ENCODE data around the gene OR51E1.

OR51E1 gene

GRCh38 chr11:4637662-4638047 lies 6.1 kb upstream of the OR51E1 start:
- H3K4me3 ChIP-seq (replicated peaks in 1 of 2; ENCODE audit: low read depth in 2 of 2, low read length in 2 of 2): no peak overlapping the region
- no peak for TF ChIP-seq CTCF (IDR thresholded peaks at IDR 0.05; ENCODE audit: low read depth, low read length)
- no peak for DNase-seq (ENCODE audit: low read depth in 2 of 2)

GRCh38 chr11:4639931-4640330 lies 3.9 kb upstream of the OR51E1 start:
- DNase-seq (ENCODE audit: low read depth in 2 of 2): no peak
- TF ChIP-seq CTCF (IDR thresholded peaks at IDR 0.05; ENCODE audit: low read depth, low read length): no peak
- no peak overlapping the region for H3K4me3 ChIP-seq (replicated peaks in 1 of 2; ENCODE audit: low read depth in 2 of 2, low read length in 2 of 2)

- H3K4me3 ChIP-seq (replicated peaks in 1 of 2; ENCODE audit: low read depth in 2 of 2, low read length in 2 of 2): no peak overlapping the region
- TF ChIP-seq CTCF (IDR thresholded peaks at IDR 0.05; ENCODE audit: low read depth, low read length): no peak
Observed at GRCh38 chr11:4641501-4641900, 2.3 kb upstream of the OR51E1 start.

GRCh38 chr11:4642043-4642442 lies 1.7 kb upstream of the OR51E1 start:
- DNase-seq (ENCODE audit: low read depth in 2 of 2): no peak
- H3K4me3 ChIP-seq (replicated peaks in 1 of 2; ENCODE audit: low read depth in 2 of 2, low read length in 2 of 2): no peak overlapping the region
- TF ChIP-seq CTCF (IDR thresholded peaks at IDR 0.05; ENCODE audit: low read depth, low read length): no peak

More at GRCh38 chr11:4641501-4641900, 2.3 kb upstream of the OR51E1 start:
- DNase-seq (ENCODE audit: low read depth in 2 of 2): no peak

GRCh38 chr11:4643076-4643475 lies 706 bp upstream of the OR51E1 start:
- H3K4me3 ChIP-seq (replicated peaks in 1 of 2; ENCODE audit: low read depth in 2 of 2, low read length in 2 of 2): no peak overlapping the region
- no peak for TF ChIP-seq CTCF (IDR thresholded peaks at IDR 0.05; ENCODE audit: low read depth, low read length)
- peak in 1 of 2 donors; percentile 38 for DNase-seq (ENCODE audit: low read depth in 2 of 2)

GRCh38 chr11:4644233-4644632 lies 451 bp downstream of the OR51E1 start:
- DNase-seq (ENCODE audit: low read depth in 2 of 2): no peak
- TF ChIP-seq CTCF (IDR thresholded peaks at IDR 0.05; ENCODE audit: low read depth, low read length): no peak
- H3K4me3 ChIP-seq (replicated peaks in 1 of 2; ENCODE audit: low read depth in 2 of 2, low read length in 2 of 2): no peak overlapping the region

GRCh38 chr11:4645974-4646373 lies 2.2 kb downstream of the OR51E1 start:
- no peak overlapping the region for H3K4me3 ChIP-seq (replicated peaks in 1 of 2; ENCODE audit: low read depth in 2 of 2, low read length in 2 of 2)
- DNase-seq (ENCODE audit: low read depth in 2 of 2): no peak
- TF ChIP-seq CTCF (IDR thresholded peaks at IDR 0.05; ENCODE audit: low read depth, low read length): no peak
